ENCODE results near the gene IGHMBP2.
"Not testable (repeated sequence)": the region's sequence is repeated elsewhere in the genome, so short reads cannot be mapped to it uniquely, and the experiment has no call there.

The IGHMBP2 gene

GRCh38 chr11:68872216-68873003 lies 31.3 kb upstream of the IGHMBP2 start:
- peaks cover 14% of the 10 kb centered on the region for H3K4me1 ChIP-seq (ENCODE audit: insufficient read depth, low read length)
- no peaks in the 10 kb centered on the region for H3K9me3 ChIP-seq (ENCODE audit: control insufficient read depth, insufficient read depth, low read length)
- H3K36me3 ChIP-seq (ENCODE audit: insufficient read depth, low read length) = no peaks in the 10 kb centered on the region
- no peak overlapping the region for H3K9ac ChIP-seq (ENCODE audit: low read depth, low read length)

- H3K36me3 ChIP-seq (ENCODE audit: insufficient read depth, low read length) = no peaks in the 10 kb centered on the region; the same call in 1 of the 2 replicates
- H3K9ac ChIP-seq (ENCODE audit: low read depth, low read length) = no peak overlapping the region
- no peaks in the 10 kb centered on the region for H3K9me3 ChIP-seq (ENCODE audit: control insufficient read depth, insufficient read depth, low read length)
- no peaks in the 10 kb centered on the region for H3K4me1 ChIP-seq (ENCODE audit: insufficient read depth, low read length)
Measured at GRCh38 chr11:68878022-68878421, 25.7 kb upstream of the IGHMBP2 start.

- H3K9ac ChIP-seq (ENCODE audit: low read depth, low read length) = no peak overlapping the region
- H3K36me3 ChIP-seq (ENCODE audit: insufficient read depth, low read length) = no peaks in the 10 kb centered on the region; the same call in 1 of the 2 replicates
- H3K9me3 ChIP-seq (ENCODE audit: control insufficient read depth, insufficient read depth, low read length) = no peaks in the 10 kb centered on the region
- H3K4me1 ChIP-seq (ENCODE audit: insufficient read depth, low read length) = no peaks in the 10 kb centered on the region
Measured at GRCh38 chr11:68880851-68881250, 22.8 kb upstream of the IGHMBP2 start.

- Histone ChIP-seq H3K9ac (ENCODE audit: low read depth, low read length) (no peak overlapping the region), H3K9me3 (ENCODE audit: control insufficient read depth, insufficient read depth, low read length) (no peaks in the 10 kb centered on the region), H3K36me3 (ENCODE audit: insufficient read depth, low read length) (no peaks in the 10 kb centered on the region; the same call in 1 of the 2 replicates), H3K4me1 (ENCODE audit: insufficient read depth, low read length) (no peaks in the 10 kb centered on the region)
Measured at GRCh38 chr11:68881320-68881719, 22.4 kb upstream of the IGHMBP2 start.

- Histone ChIP-seq H3K36me3 (ENCODE audit: insufficient read depth, low read length) (no peaks in the 10 kb centered on the region; the same call in 1 of the 2 replicates), H3K9me3 (ENCODE audit: control insufficient read depth, insufficient read depth, low read length) (no peaks in the 10 kb centered on the region), H3K4me1 (ENCODE audit: insufficient read depth, low read length) (no peaks in the 10 kb centered on the region), H3K9ac (ENCODE audit: low read depth, low read length) (no peak overlapping the region)
Measured at GRCh38 chr11:68882391-68882790, 21.3 kb upstream of the IGHMBP2 start.

GRCh38 chr11:68884827-68885226 lies 18.9 kb upstream of the IGHMBP2 start:
- H3K9me3 ChIP-seq (ENCODE audit: control insufficient read depth, insufficient read depth, low read length); H3K9ac ChIP-seq (ENCODE audit: low read depth, low read length); H3K36me3 ChIP-seq (ENCODE audit: insufficient read depth, low read length); H3K4me1 ChIP-seq (ENCODE audit: insufficient read depth, low read length): not testable (repeated sequence)

- Histone ChIP-seq H3K36me3 (ENCODE audit: insufficient read depth, low read length) (peaks cover 11% of the 10 kb centered on the region; the same call in 1 of the 2 replicates), H3K4me1 (ENCODE audit: insufficient read depth, low read length) (no peaks in the 10 kb centered on the region; the same call in 1 of the 2 replicates)
Measured at GRCh38 chr11:68889948-68890446, 13.7 kb upstream of the IGHMBP2 start.

GRCh38 chr11:68890490-68891231 lies 13.0 kb upstream of the IGHMBP2 start:
- no peak overlapping the region for H3K9ac ChIP-seq (ENCODE audit: low read depth, low read length)

More at GRCh38 chr11:68889948-68890446, 13.7 kb upstream of the IGHMBP2 start:
- no peaks in the 10 kb centered on the region for H3K9me3 ChIP-seq (ENCODE audit: control insufficient read depth, insufficient read depth, low read length)
- H3K9ac ChIP-seq (ENCODE audit: low read depth, low read length) = no peak overlapping the region

GRCh38 chr11:68891351-68891948 lies 12.2 kb upstream of the IGHMBP2 start:
- no peaks in the 10 kb centered on the region for H3K9me3 ChIP-seq (ENCODE audit: control insufficient read depth, insufficient read depth, low read length)
- H3K9ac ChIP-seq (ENCODE audit: low read depth, low read length) = no peak overlapping the region
- no peaks in the 10 kb centered on the region; the same call in 1 of the 2 replicates for H3K4me1 ChIP-seq (ENCODE audit: insufficient read depth, low read length)
- H3K36me3 ChIP-seq (ENCODE audit: insufficient read depth, low read length) = peaks cover 11% of the 10 kb centered on the region; the same call in 1 of the 2 replicates

More at GRCh38 chr11:68890490-68891231, 13.0 kb upstream of the IGHMBP2 start:
- Histone ChIP-seq H3K36me3 (ENCODE audit: insufficient read depth, low read length) (peaks cover 11% of the 10 kb centered on the region; the same call in 1 of the 2 replicates), H3K4me1 (ENCODE audit: insufficient read depth, low read length) (no peaks in the 10 kb centered on the region; the same call in 1 of the 2 replicates), H3K9me3 (ENCODE audit: control insufficient read depth, insufficient read depth, low read length) (no peaks in the 10 kb centered on the region)

- no peaks in the 10 kb centered on the region for H3K9me3 ChIP-seq (ENCODE audit: control insufficient read depth, insufficient read depth, low read length)
- H3K4me1 ChIP-seq (ENCODE audit: insufficient read depth, low read length) = no peaks in the 10 kb centered on the region; the same call in 1 of the 2 replicates
- peaks cover 21% of the 10 kb centered on the region for H3K36me3 ChIP-seq (ENCODE audit: insufficient read depth, low read length)
- H3K9ac ChIP-seq (ENCODE audit: low read depth, low read length) = no peak overlapping the region
Measured at GRCh38 chr11:68892576-68892975, 11.1 kb upstream of the IGHMBP2 start.

- Histone ChIP-seq H3K9ac (ENCODE audit: low read depth, low read length) (no peak overlapping the region), H3K9me3 (ENCODE audit: control insufficient read depth, insufficient read depth, low read length) (no peaks in the 10 kb centered on the region), H3K36me3 (ENCODE audit: insufficient read depth, low read length) (peaks cover 27% of the 10 kb centered on the region), H3K4me1 (ENCODE audit: insufficient read depth, low read length) (no peaks in the 10 kb centered on the region; the same call in 1 of the 2 replicates)
Measured at GRCh38 chr11:68893282-68893681, 10.4 kb upstream of the IGHMBP2 start.

GRCh38 chr11:68896171-68896959 lies 7.3 kb upstream of the IGHMBP2 start:
- Histone ChIP-seq H3K9ac (ENCODE audit: low read depth, low read length) (no peak overlapping the region), H3K36me3 (ENCODE audit: insufficient read depth, low read length) (peaks cover 36% of the 10 kb centered on the region), H3K4me1 (ENCODE audit: insufficient read depth, low read length) (no peaks in the 10 kb centered on the region), H3K9me3 (ENCODE audit: control insufficient read depth, insufficient read depth, low read length) (no peaks in the 10 kb centered on the region)

GRCh38 chr11:68897441-68897840 lies 6.2 kb upstream of the IGHMBP2 start:
- Histone ChIP-seq H3K4me1 (ENCODE audit: insufficient read depth, low read length) (no peaks in the 10 kb centered on the region), H3K9me3 (ENCODE audit: control insufficient read depth, insufficient read depth, low read length) (no peaks in the 10 kb centered on the region), H3K9ac (ENCODE audit: low read depth, low read length) (no peak overlapping the region), H3K36me3 (ENCODE audit: insufficient read depth, low read length) (peaks cover 30% of the 10 kb centered on the region)
